Natural killer cell (primary cell): ENCODE data around the gene TXN2. TPM values are rescaled to one million over a fixed set of nuclear protein-coding genes. Genes with fewer than 3 reads are reported as not detected.
A peak's percentile ranks its signal among the peaks of the same experiment; 100 is the strongest.

ENCODE experiments used
- ATAC-seq, 3 donors: fragments of 150-1000 bp in 2 of 3; fragments of 200-7000 bp in 1 of 3; cut with Tn5 transposase; 1 replicate in 1 of 3; 2 replicates in 2 of 3; pipeline ENCODE4 v1.10.0; 2021; ENCODE audit warnings: mild to moderate bottlenecking in 2 of 3, moderate library complexity in 2 of 3
- DNase-seq, 2 donors: peaks; one replicate each; pipeline versions ENCODE4 v3.0.0 to v3.0.0-alpha.2; 2013 to 2021; ENCODE audit warnings: mixed read lengths in 1 of 2
- H3K27ac ChIP-seq: one replicate; pipeline ENCODE4 v1.5.1; 2013; ENCODE audit warnings: mild to moderate bottlenecking, low read length
- H3K27me3 ChIP-seq: one replicate; pipeline ENCODE4 v1.6.1; 2013; ENCODE audit warnings: low read length; ENCODE audit not compliant: control insufficient read depth, insufficient read depth
- H3K36me3 ChIP-seq: one replicate; pipeline ENCODE4 v1.6.1; 2013; ENCODE audit warnings: low read length; ENCODE audit not compliant: control insufficient read depth, insufficient read depth
- H3K4me1 ChIP-seq: one replicate; pipeline ENCODE4 v1.6.1; 2013; ENCODE audit warnings: low read length; ENCODE audit not compliant: control insufficient read depth, insufficient read depth
- H3K4me3 ChIP-seq: one replicate; pipeline ENCODE4 v1.5.1; 2013; ENCODE audit warnings: low read length
- H3K9me3 ChIP-seq: one replicate; pipeline ENCODE4 v1.6.1; 2013; ENCODE audit warnings: low read length; ENCODE audit not compliant: control insufficient read depth, insufficient read depth
- H3K27ac Mint-ChIP-seq, 2 donors: one replicate each; pipeline ENCODE4 v1.8.0; 2022; ENCODE audit warnings: mild to moderate bottlenecking in 2 of 2, mixed read lengths in 2 of 2, moderate library complexity in 1 of 2
- H3K27me3 Mint-ChIP-seq, 2 donors: one replicate each; pipeline ENCODE4 v1.8.0; 2022; ENCODE audit warnings: low read depth in 2 of 2, mixed read lengths in 2 of 2
- H3K36me3 Mint-ChIP-seq: one replicate; pipeline ENCODE4 v1.8.0; 2022; ENCODE audit warnings: mixed read lengths
- H3K4me1 Mint-ChIP-seq, 2 donors: one replicate each; pipeline ENCODE4 v1.8.0; 2022; ENCODE audit warnings: mixed read lengths in 2 of 2
- H3K4me3 Mint-ChIP-seq: one replicate; pipeline ENCODE4 v1.8.0; 2022; ENCODE audit warnings: mild to moderate bottlenecking, moderate library complexity, mixed read lengths
- H3K9me3 Mint-ChIP-seq, 2 donors: one replicate each; pipeline ENCODE4 v1.8.0; 2022; ENCODE audit warnings: mixed read lengths in 2 of 2
- CTCF ChIP-seq: fragments of 200-600 bp; IDR thresholded peaks from one replicate; pipeline ENCODE4 v1.8.0; 2022; ENCODE audit warnings: antibody characterized with exemption
- WGBS: methylation state at CpG from one replicate; pipeline ENCODE4 v1.1.7; 2013; ENCODE audit warnings: missing lambda C conversion rate; ENCODE audit not compliant: insufficient coverage; 5-methylcytosine and 5-hydroxymethylcytosine counted together
- intact Hi-C: fragments of 100-400 bp; cut with micrococcal nuclease; formaldehyde crosslinking; loops from one replicate; pipeline ENCODE4 v1.14.2; 2022
- total RNA-seq, 4 donors: library from RNA; stranded (reverse); fragments of 120-200 nt in 1 of 4; gene quantifications; one replicate each; pipeline versions ENCODE4 v1.2.3 to v1.2.4, GENCODE V29; 2013 to 2022

Gene TXN2
- total RNA-seq, 3 donors from 2014 or later (not counting 1 experiment from before 2014, with no cell fraction given), result 35.5 to 45.4 (median 41.5) TPM

DNA sequence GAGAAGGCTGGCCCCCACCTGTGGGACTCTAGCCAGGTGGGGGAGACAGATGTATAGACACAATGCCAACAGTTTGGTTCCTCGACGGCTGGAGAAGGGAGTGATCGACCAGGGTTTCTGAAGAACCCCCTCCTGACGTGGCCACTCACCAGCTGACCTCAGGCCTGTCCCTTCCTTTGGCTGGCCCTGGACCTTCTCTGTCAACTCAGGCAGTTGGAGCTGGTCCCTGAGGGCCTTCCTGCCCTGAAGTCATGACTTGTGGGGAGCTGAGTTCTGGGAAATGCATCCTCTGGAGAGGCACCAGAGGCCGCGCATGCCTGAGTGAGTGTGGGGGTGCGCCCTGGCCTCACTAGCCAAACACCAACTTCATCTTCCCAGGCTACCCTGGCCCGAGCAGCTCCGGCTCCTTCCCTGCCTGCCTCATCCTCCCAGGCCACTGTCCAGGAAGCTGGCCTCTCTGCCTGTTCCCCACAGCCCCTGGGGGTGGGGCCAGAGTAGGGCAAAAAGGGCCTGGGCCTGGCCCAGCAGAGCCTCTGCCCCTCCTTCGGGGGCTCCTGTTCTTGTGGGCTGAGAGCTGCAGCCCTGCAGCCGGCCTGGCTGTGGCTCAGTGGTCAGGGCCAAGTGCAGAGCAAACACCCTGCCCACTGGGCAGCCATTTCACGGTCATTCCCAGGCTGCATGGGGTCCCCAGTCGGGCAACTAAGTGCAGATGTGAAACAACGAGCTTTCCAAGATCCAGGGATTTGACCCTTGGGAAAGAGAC is 23.6 kb downstream of the TXN2 start:
- Mint-ChIP-seq H3K9me3 (no peaks in the 10 kb centered on the region), H3K27ac (no peak overlapping the region), H3K27me3 (no peaks in the 10 kb centered on the region), H3K4me3 (no peak overlapping the region), H3K36me3 (no peaks in the 10 kb centered on the region), H3K4me1 (peaks cover 22 to 23% of the 10 kb centered on the region in 2 donors)
- ATAC-seq, result no peak
- Histone ChIP-seq H3K4me1 (peaks cover 29% of the 10 kb centered on the region), H3K9me3 (no peaks in the 10 kb centered on the region), H3K36me3 (no peaks in the 10 kb centered on the region), H3K4me3 (no peak overlapping the region), H3K27me3 (no peaks in the 10 kb centered on the region), H3K27ac (no peak overlapping the region)
- TF ChIP-seq CTCF, result no peak
- no peak for DNase-seq
- intact Hi-C loops, result no loop called here
- WGBS, result 88% methylated on average over 14 of the region's 14 CpGs

GRCh38 chr22:36456464-36456845 is 25.0 kb downstream of the TXN2 start:
- intact Hi-C loops, result no loop called here
- Histone ChIP-seq H3K27me3 (no peaks in the 10 kb centered on the region), H3K36me3 (no peaks in the 10 kb centered on the region), H3K4me3 (no peak overlapping the region), H3K9me3 (no peaks in the 10 kb centered on the region), H3K4me1 (peaks cover 44% of the 10 kb centered on the region), H3K27ac (no peak overlapping the region)
- no peak for TF ChIP-seq CTCF
- DNase-seq, result no peak
- Mint-ChIP-seq H3K27ac (peak overlapping the region; percentile 97 to 99), H3K27me3 (no peaks in the 10 kb centered on the region), H3K36me3 (no peaks in the 10 kb centered on the region), H3K4me3 (peak overlapping the region; percentile 62), H3K9me3 (no peaks in the 10 kb centered on the region), H3K4me1 (peaks cover 33 to 37% of the 10 kb centered on the region in 2 donors)
- no peak for ATAC-seq
- 91% methylated on average over 11 of the region's 12 CpGs for WGBS

DNA sequence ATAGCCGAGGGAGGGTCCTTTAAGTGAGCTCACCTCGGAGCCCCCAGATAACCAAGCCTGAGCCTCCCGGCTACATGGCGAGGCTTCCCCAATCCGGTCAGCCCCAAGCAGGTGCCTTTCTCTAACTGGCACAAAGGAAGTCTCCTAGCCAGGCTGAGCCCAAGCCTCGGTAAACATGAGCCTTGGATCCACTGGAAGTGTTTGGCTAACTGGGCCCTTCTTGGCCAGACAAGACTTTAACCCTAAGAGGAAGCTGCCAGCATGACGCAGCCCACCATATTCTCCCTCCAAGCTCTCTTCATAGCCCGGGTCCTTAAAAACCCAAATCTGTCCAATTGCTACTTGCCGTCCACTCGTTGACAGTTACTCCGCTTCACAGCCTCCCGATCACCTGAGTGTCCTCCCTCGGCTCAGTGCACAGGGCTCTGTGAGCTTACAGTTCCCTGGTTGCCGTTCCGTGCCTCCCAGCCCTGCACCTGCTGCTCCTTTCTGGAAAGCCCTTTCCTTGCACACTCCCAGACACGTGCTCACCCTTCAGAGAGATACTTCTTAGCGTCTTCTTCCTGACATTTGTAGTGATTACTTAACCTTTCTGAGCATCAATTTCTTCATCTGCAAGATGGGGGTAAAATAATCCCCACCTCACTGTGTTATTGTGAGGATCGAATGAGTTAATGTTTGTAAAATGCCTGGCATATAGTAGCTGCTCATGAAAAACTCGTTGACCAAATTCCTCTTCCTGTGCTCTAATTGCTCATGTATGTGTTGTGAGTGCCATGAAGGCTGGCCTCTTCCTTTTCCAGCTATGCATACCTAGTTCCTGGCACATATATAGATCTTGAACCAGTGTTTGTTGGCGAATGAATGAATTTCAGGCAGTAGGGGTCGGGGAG is 25.6 kb downstream of the TXN2 start:
- ATAC-seq, result no peak
- 73% methylated on average over 20 of the region's 21 CpGs for WGBS
- Mint-ChIP-seq H3K9me3 (no peaks in the 10 kb centered on the region), H3K4me1 (peaks cover 37% of the 10 kb centered on the region in 2 donors), H3K4me3 (peak overlapping the region; percentile 62), H3K36me3 (no peaks in the 10 kb centered on the region), H3K27ac (peak overlapping the region; percentile 97 to 99), H3K27me3 (no peaks in the 10 kb centered on the region)
- peak overlapping the region; percentile 38 for H3K4me3 ChIP-seq
- no peaks in the 10 kb centered on the region for H3K9me3 ChIP-seq
- H3K27me3 ChIP-seq, result no peaks in the 10 kb centered on the region
- intact Hi-C loops, result loop anchor here (2.0 kb wide), 1 partner anchor 127 kb away; no protein-coding TSS in a partner anchor
- H3K27ac ChIP-seq, result peak overlapping the region; percentile 84
- no peak for DNase-seq
- H3K4me1 ChIP-seq, result peaks cover 50% of the 10 kb centered on the region
- no peak for TF ChIP-seq CTCF
- H3K36me3 ChIP-seq, result no peaks in the 10 kb centered on the region
